GM23338 (cell line): ENCODE measurements around the gene IFIT1B. TPM values are rescaled to one million over a fixed set of nuclear protein-coding genes. Genes with fewer than 3 reads are reported as not detected.

Experiments used
- ATAC-seq: fragments of 200-7000 bp; cut with Tn5 transposase; 3 replicates; pipeline ENCODE4 v1.9.1; 2020
- DNase-seq: peaks from one replicate; pipeline ENCODE4 v3.0.0-alpha.2; 2015; ENCODE audit warnings: low spot score
- H2AFZ ChIP-seq: fragments of 200-600 bp; sonication (generic); 2 replicates; pipeline ENCODE4 v1.8.0; 2016; ENCODE audit warnings: antibody characterized with exemption, mild to moderate bottlenecking, moderate library complexity
- H3F3A ChIP-seq: fragments of 200-600 bp; sonication (generic); replicated peaks from 2 replicates; pipeline ENCODE4 v1.8.0; 2017; ENCODE audit warnings: antibody characterized with exemption, mixed run types, low read depth
- H3K27ac ChIP-seq: fragments of 200-600 bp; sonication (generic); 2 replicates; pipeline ENCODE4 v1.6.1; 2016; ENCODE audit warnings: low read depth
- H3K27me3 ChIP-seq: fragments of 200-600 bp; sonication (generic); 2 replicates; pipeline ENCODE4 v1.8.0; 2016; ENCODE audit warnings: mild to moderate bottlenecking, mixed run types, moderate library complexity; ENCODE audit not compliant: insufficient read depth
- H3K36me3 ChIP-seq: fragments of 200-600 bp; sonication (generic); 2 replicates; pipeline ENCODE4 v1.8.0; 2016; ENCODE audit warnings: mild to moderate bottlenecking; ENCODE audit not compliant: insufficient read depth
- H3K4me1 ChIP-seq: fragments of 200-600 bp; sonication (generic); 2 replicates; pipeline ENCODE4 v1.8.0; 2016; ENCODE audit warnings: mild to moderate bottlenecking, moderate library complexity; ENCODE audit not compliant: insufficient read depth
- H3K4me2 ChIP-seq: fragments of 200-600 bp; sonication (generic); 2 replicates; pipeline ENCODE4 v1.7.1; 2017; ENCODE audit warnings: mixed run types
- H3K4me3 ChIP-seq: fragments of 200-600 bp; sonication (generic); 2 replicates; pipeline ENCODE4 v1.6.1; 2016; ENCODE audit warnings: mixed run types
- H3K79me2 ChIP-seq: fragments of 200-600 bp; sonication (generic); replicated peaks from 2 replicates; pipeline ENCODE4 v1.8.0; 2017; ENCODE audit warnings: mild to moderate bottlenecking; ENCODE audit not compliant: insufficient read depth
- H3K9me2 ChIP-seq: fragments of 200-600 bp; sonication (generic); 2 replicates; pipeline ENCODE4 v1.8.0; 2017; ENCODE audit not compliant: insufficient read depth
- H4K20me1 ChIP-seq: fragments of 200-600 bp; sonication (generic); replicated peaks from 2 replicates; pipeline ENCODE4 v1.8.0; 2017; ENCODE audit warnings: mild to moderate bottlenecking; ENCODE audit not compliant: insufficient read depth
- H3K27ac Mint-ChIP-seq: 2 replicates; pipeline ENCODE4 v1.8.0; 2020; ENCODE audit warnings: inconsistent platforms, mild to moderate bottlenecking, moderate library complexity, mixed read lengths
- H3K27me3 Mint-ChIP-seq: 3 replicates; pipeline ENCODE4 v1.8.0; 2022; ENCODE audit warnings: low read depth, mild to moderate bottlenecking, moderate library complexity, mixed read lengths, inconsistent platforms; ENCODE audit not compliant: insufficient read depth, poor library complexity
- H3K36me3 Mint-ChIP-seq: 3 replicates; pipeline ENCODE4 v1.8.0; 2021; ENCODE audit warnings: low read depth, mild to moderate bottlenecking, inconsistent platforms, moderate library complexity, mixed read lengths
- H3K4me1 Mint-ChIP-seq: 3 replicates; pipeline ENCODE4 v1.8.0; 2020; ENCODE audit warnings: mild to moderate bottlenecking, inconsistent platforms, mixed read lengths
- H3K4me3 Mint-ChIP-seq: 3 replicates; pipeline ENCODE4 v1.8.0; 2021; ENCODE audit warnings: moderate library complexity, mild to moderate bottlenecking, inconsistent platforms, mixed read lengths
- H3K9me3 Mint-ChIP-seq: 3 replicates; pipeline ENCODE4 v1.8.0; 2020; ENCODE audit warnings: moderate library complexity, mild to moderate bottlenecking, inconsistent platforms, mixed read lengths
- CREB1 ChIP-seq: fragments of 250-450 bp; sonication (Bioruptor Pico); IDR thresholded peaks from 2 replicates; pipeline ENCODE4 v1.5.0; 2020; ENCODE audit warnings: low read depth, mild to moderate bottlenecking, moderate library complexity
- CTCF ChIP-seq, 2 experiments: fragments of 200-600 bp in 1 of 2; sonication (generic) in 1 of 2; conservative IDR thresholded peaks; 2 replicates each; pipeline versions ENCODE4 v1.5.1 to v1.6.1; 2016 to 2017; ENCODE audit warnings: antibody characterized with exemption in 2 of 2, low read depth in 2 of 2, mild to moderate bottlenecking in 2 of 2, moderate library complexity in 1 of 2
- ETS1 ChIP-seq: IDR thresholded peaks from 2 replicates; pipeline ENCODE4 v1.6.1; 2016; ENCODE audit warnings: antibody characterized with exemption
- EZH2 ChIP-seq: fragments of 200-600 bp; sonication (generic); IDR thresholded peaks from one replicate; pipeline ENCODE4 v1.8.0; 2017; ENCODE audit warnings: antibody characterized with exemption, mild to moderate bottlenecking, low read depth; ENCODE audit not compliant: unreplicated experiment
- EZH2phosphoT487 ChIP-seq: fragments of 200-600 bp; sonication (generic); IDR thresholded peaks from one replicate; pipeline ENCODE4 v1.8.1; 2018; ENCODE audit warnings: antibody characterized with exemption; ENCODE audit not compliant: unreplicated experiment
- JUNB ChIP-seq: IDR thresholded peaks from one replicate; pipeline ENCODE4 v1.6.1; 2016; ENCODE audit warnings: antibody characterized with exemption; ENCODE audit not compliant: unreplicated experiment
- NANOG ChIP-seq: IDR thresholded peaks from 2 replicates; pipeline ENCODE4 v1.6.1; 2016; ENCODE audit warnings: antibody characterized with exemption, borderline replicate concordance
- POLR2AphosphoS5 ChIP-seq: IDR thresholded peaks from 2 replicates; pipeline ENCODE4 v1.6.1; 2016; ENCODE audit warnings: antibody characterized with exemption, low read depth
- REST ChIP-seq: IDR thresholded peaks from one replicate; pipeline ENCODE4 v1.6.1; 2018; ENCODE audit warnings: antibody characterized with exemption; ENCODE audit not compliant: unreplicated experiment
- STAT1 ChIP-seq: IDR thresholded peaks from one replicate; pipeline ENCODE4 v1.6.1; 2016; ENCODE audit warnings: antibody characterized with exemption; ENCODE audit not compliant: unreplicated experiment
- ZNF114 ChIP-seq: fragments of 250-450 bp; sonication (Bioruptor Pico); IDR thresholded peaks from 2 replicates; pipeline ENCODE4 v1.5.0; 2020; ENCODE audit warnings: mild to moderate bottlenecking, moderate library complexity
- ZNF331 ChIP-seq: fragments of 250-450 bp; sonication (Bioruptor Pico); IDR thresholded peaks from 2 replicates; pipeline ENCODE4 v1.5.0; 2020; ENCODE audit warnings: low read depth, mild to moderate bottlenecking, moderate library complexity
- ZNF462 ChIP-seq: fragments of 250-450 bp; sonication (Bioruptor Pico); IDR thresholded peaks from 2 replicates; pipeline ENCODE4 v1.5.0; 2020; ENCODE audit warnings: mild to moderate bottlenecking, moderate library complexity
- polyA plus RNA-seq: library from polyadenylated mRNA; unstranded; fragments of >200 nt; fragmentation: Nextera tagmentation; extraction: Ambion mirVana; gene quantifications from 2 replicates; pipeline ENCODE4 v1.2.1, GENCODE V29; 2016
- total RNA-seq: library from RNA; depleted of rRNA; stranded (reverse); fragments of >200 nt; shearing (Covaris generic); gene quantifications from 2 replicates; pipeline ENCODE4 v1.2.3, GENCODE V29; 2014

IFIT1B gene
- total and polyA plus RNA-seq, 2 experiments from 2014 or later, result 0.10 TPM; not detected in 1

GRCh38 chr10:89344156-89344555, 33.7 kb upstream of the IFIT1B start:
- no peak overlapping the region for H3K4me2 ChIP-seq
- H3K27ac Mint-ChIP-seq, result no peak overlapping the region

More at GRCh38 chr10:89344156-89344555, 33.7 kb upstream of the IFIT1B start:
- Histone ChIP-seq H4K20me1 (no peaks in the 10 kb centered on the region), H2AFZ (no peak overlapping the region), H3K79me2 (no peaks in the 10 kb centered on the region), H3K27me3 (no peaks in the 10 kb centered on the region), H3K36me3 (no peaks in the 10 kb centered on the region), H3K27ac (no peak overlapping the region), H3K4me3 (no peak overlapping the region), H3K9me2 (peaks cover 2% of the 10 kb centered on the region), H3F3A (no peaks in the 10 kb centered on the region), H3K4me1 (peaks cover 38% of the 10 kb centered on the region)
- Mint-ChIP-seq H3K9me3 (no peaks in the 10 kb centered on the region), H3K27me3 (no peaks in the 10 kb centered on the region), H3K4me3 (no peak overlapping the region), H3K36me3 (no peaks in the 10 kb centered on the region), H3K4me1 (peaks cover 55% of the 10 kb centered on the region)
- ATAC-seq (no peak), DNase-seq (no peak)
- TF ChIP-seq CREB1 (no peak), ETS1 (no peak), ZNF114 (CRISPR knock-in tag) (no peak), CTCF (conservative IDR thresholded peaks at IDR 0.05; ENCODE audit: low read depth in 2 of 2) (no peak), NANOG (no peak), REST (no peak), STAT1 (no peak), JUNB (no peak), POLR2AphosphoS5 (no peak), EZH2 (no peak), EZH2phosphoT487 (no peak), ZNF462 (CRISPR knock-in tag) (no peak), ZNF331 (no peak)
